NB4 (cell line): ENCODE measurements around the gene TLDC2.
"Not testable (repeated sequence)": the region's sequence is repeated elsewhere in the genome, so short reads cannot be mapped to it uniquely, and the experiment has no call there.

Experiments
- DNase-seq: peaks from one replicate; pipeline ENCODE4 v3.0.0; 2010; ENCODE audit warnings: low read depth
- H3K4me3 ChIP-seq: one replicate; pipeline ENCODE4 v1.5.1; 2011; ENCODE audit warnings: mild to moderate bottlenecking, low read depth, low read length, moderate library complexity
- MYC ChIP-seq: IDR thresholded peaks from 2 replicates; pipeline ENCODE4 v1.6.1; 2011; ENCODE audit warnings: low read depth, low read length
- POLR2A ChIP-seq: IDR thresholded peaks from 2 replicates; pipeline ENCODE4 v1.6.1; 2011; ENCODE audit warnings: mild to moderate bottlenecking; ENCODE audit not compliant: insufficient read length; ENCODE audit errors: extremely low read depth
- TF ChIP-seq, protein P1 (sequence below): IDR thresholded peaks from 2 replicates; pipeline ENCODE4 v1.6.1; 2011; ENCODE audit warnings: low read depth, low read length
- TF ChIP-seq, protein P2 (sequence below): IDR thresholded peaks from one replicate; pipeline ENCODE4 v1.5.1; 2012; ENCODE audit warnings: low read depth, low read length

Gene TLDC2

DNA sequence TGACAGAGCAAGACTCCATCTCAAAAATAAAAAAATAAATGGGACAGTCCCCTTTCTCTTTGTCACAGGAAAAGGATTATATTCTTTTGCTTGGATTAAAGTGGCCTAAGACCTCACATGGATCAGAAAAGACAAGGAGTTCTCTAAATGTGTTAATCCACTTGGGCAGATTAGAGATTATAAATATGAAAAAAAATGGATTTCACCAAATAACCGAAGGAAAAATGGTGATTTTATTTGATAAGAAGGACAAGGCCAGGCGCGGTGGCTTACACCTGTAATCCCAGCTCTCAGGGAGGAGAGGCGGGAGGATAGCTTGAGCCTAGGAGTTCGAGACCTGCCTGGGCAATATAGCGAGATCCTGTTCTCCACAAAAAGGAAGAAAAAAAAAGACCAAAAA lies 53.8 kb downstream of the TLDC2 start:
- TF ChIP-seq, protein P1, sequence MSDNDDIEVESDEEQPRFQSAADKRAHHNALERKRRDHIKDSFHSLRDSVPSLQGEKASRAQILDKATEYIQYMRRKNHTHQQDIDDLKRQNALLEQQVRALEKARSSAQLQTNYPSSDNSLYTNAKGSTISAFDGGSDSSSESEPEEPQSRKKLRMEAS, result no peak
- TF ChIP-seq MYC, result no peak
- TF ChIP-seq, protein P2, sequence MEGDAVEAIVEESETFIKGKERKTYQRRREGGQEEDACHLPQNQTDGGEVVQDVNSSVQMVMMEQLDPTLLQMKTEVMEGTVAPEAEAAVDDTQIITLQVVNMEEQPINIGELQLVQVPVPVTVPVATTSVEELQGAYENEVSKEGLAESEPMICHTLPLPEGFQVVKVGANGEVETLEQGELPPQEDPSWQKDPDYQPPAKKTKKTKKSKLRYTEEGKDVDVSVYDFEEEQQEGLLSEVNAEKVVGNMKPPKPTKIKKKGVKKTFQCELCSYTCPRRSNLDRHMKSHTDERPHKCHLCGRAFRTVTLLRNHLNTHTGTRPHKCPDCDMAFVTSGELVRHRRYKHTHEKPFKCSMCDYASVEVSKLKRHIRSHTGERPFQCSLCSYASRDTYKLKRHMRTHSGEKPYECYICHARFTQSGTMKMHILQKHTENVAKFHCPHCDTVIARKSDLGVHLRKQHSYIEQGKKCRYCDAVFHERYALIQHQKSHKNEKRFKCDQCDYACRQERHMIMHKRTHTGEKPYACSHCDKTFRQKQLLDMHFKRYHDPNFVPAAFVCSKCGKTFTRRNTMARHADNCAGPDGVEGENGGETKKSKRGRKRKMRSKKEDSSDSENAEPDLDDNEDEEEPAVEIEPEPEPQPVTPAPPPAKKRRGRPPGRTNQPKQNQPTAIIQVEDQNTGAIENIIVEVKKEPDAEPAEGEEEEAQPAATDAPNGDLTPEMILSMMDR, result no peak
- TF ChIP-seq POLR2A, result no peak
- no peak for DNase-seq
- H3K4me3 ChIP-seq, result no peak overlapping the region

DNA sequence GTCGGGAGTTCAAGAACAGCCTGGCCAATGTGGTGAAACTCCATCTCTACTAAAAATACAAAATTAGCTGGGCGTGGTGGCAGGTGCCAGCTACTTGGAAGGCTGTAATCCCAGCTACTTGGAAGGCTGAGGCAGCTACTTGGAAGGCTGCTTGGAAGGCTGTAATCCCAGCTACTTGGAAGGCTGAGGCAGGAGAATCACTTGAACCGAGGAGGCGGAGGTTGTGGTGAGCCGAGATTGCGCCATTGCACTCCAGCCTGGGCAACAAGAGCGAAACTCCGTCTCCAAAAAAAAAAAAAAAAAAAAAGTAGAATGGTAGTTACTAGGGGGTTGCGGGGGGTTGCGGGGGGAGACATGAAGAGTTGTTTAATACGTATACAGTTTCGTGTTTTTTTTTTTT lies 56.1 kb downstream of the TLDC2 start:
- H3K4me3 ChIP-seq, DNase-seq: not testable (repeated sequence)

DNA sequence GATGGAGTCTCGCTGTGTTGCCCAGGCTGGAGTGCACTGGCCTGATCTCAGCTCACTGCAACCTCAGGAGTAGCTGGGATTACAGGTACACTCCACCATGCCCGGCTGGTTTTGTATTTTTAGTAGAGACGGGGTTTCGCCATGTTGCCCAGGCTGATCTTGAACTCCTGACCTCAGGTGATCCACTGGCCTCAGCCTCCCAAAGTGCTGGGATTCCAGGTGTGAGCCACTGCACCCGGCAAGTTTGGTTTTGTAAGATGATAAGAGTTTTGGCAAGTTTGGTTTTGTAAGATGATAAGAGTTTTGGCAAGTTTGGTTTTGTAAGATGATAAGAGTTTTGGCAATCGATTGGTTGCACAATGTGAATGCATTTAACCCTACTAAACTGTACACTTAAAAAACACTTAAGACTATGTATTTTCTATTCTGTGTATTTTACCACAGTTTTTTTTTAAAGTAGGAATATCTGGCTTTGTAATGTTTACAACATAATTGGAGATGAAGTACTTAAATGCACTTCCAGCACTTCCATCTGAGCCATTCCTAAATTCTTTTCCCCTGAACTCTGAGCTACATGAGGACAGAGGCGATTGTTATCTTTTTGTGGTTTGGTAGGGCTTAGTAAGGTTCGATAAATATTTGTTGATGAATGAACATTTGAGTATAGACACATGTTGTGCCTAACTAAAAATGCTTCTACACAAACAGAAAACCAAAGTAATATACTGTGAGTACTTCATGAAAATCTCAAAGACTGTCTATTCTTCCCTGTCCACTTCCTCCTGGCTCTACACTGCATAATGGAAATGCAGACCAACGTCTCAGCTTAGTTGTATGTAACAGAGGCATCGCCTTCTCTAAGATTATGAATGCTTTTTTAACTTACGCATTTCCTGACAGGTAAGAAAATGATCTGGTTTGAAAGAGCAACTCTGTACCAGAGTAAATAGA lies 56.8 kb downstream of the TLDC2 start:
- DNase-seq, result no peak
- TF ChIP-seq POLR2A, result no peak
- TF ChIP-seq, protein P2, result no peak
- TF ChIP-seq, protein P1, result no peak
- TF ChIP-seq MYC, result no peak
- no peak overlapping the region for H3K4me3 ChIP-seq

DNA sequence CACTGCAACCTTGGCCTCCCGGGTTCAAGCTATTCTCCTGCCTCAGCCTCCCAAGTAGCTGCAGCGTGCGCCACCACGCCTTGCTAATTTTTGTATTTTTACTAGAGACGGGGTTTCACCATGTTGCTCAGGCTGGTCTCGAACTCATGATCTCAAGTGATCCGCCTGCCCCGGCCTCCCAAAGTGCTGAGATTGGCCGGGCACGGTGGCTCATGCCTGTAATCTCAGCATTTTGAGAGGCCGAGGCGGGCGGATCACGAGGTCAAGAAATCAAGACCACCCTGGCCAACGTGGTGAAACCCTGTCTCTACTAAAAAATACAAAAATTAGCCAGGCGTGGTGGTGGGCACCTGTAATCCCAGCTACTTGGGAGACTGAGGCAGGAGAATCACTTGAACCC lies 57.6 kb downstream of the TLDC2 start:
- H3K4me3 ChIP-seq, result not testable (repeated sequence)

DNA sequence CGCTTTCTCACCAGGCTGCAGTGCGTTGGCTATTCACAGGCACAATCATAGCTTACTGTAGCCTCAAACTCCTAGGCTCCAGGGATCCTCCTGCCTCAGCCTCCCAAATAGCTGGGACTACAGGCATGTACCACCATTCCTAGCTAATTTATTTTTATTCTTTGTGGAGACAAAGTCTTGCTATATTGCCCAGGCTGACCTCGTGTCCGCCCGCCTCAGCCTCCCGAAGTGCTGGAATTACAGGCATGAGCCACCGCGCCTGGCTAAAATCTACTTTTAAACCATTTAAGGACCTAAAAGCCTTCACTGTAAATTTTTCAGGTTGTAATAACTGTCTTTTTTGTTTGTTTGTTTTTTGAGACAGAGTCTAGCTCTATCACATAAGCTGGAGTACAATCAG lies 60.4 kb downstream of the TLDC2 start:
- TF ChIP-seq MYC, result no peak
- TF ChIP-seq, protein P2, result no peak
- no peak overlapping the region for H3K4me3 ChIP-seq
- DNase-seq, result no peak

More for the DNA sequence above, 57.6 kb downstream of the TLDC2 start:
- not testable (repeated sequence) for DNase-seq

GRCh38 chr20:36936761-36937401 lies 60.9 kb downstream of the TLDC2 start:
- DNase-seq, H3K4me3 ChIP-seq: not testable (repeated sequence)

DNA sequence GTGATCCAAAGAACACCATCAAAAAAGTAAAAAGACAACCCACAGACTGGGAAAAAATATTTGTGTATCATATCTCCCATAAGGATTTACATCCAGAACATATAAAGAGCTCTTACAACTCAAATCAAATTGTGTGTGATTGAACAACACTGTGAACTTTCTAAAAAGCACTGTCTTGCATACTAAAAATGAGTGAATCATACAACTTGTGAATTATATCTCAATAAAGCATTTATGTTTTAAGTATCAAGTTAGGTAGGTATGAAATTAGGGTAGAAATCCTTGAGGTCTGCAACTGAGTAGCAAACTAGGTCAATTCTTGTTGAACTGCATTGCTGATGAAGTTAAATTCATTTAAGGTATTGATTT lies 61.4 kb downstream of the TLDC2 start:
- H3K4me3 ChIP-seq, result no peak overlapping the region
- DNase-seq, result no peak
- TF ChIP-seq MYC, result no peak
- TF ChIP-seq, protein P1, result no peak
- TF ChIP-seq POLR2A, result no peak
- TF ChIP-seq, protein P2, result no peak
